ENCODE measurements around the gene CAMTA1.
"Not testable (repeated sequence)": the region's sequence is repeated elsewhere in the genome, so short reads cannot be mapped to it uniquely, and the experiment has no call there.

Gene CAMTA1

GRCh38 chr1:7705048-7705907, 920.0 kb downstream of the CAMTA1 start:
- H3K9ac ChIP-seq (ENCODE audit: low read length) = peak overlapping the region; percentile 45
- H3K27me3 ChIP-seq (ENCODE audit: control insufficient read depth, insufficient read depth, low read length) = peaks cover 46% of the 10 kb centered on the region
- peak overlapping the region; percentile 59 for H3K4me3 ChIP-seq (ENCODE audit: low read depth, low read length)
- H3K27ac ChIP-seq (ENCODE audit: low read depth, low read length) = no peak overlapping the region
- no peaks in the 10 kb centered on the region for H3K9me3 ChIP-seq (ENCODE audit: control insufficient read depth, insufficient read depth, low read depth, low read length)
- H3K36me3 ChIP-seq (ENCODE audit: control insufficient read depth, insufficient read depth, low read length) = no peaks in the 10 kb centered on the region
- H3K4me1 ChIP-seq (ENCODE audit: control insufficient read depth, insufficient read depth, low read length) = peaks cover 19% of the 10 kb centered on the region

- H3K27me3 ChIP-seq (ENCODE audit: control insufficient read depth, insufficient read depth, low read length) = peaks cover 46% of the 10 kb centered on the region
- H3K9ac ChIP-seq (ENCODE audit: low read length) = no peak overlapping the region
- H3K36me3 ChIP-seq (ENCODE audit: control insufficient read depth, insufficient read depth, low read length) = no peaks in the 10 kb centered on the region
Measured at GRCh38 chr1:7705908-7706216, 920.6 kb downstream of the CAMTA1 start.

GRCh38 chr1:7707527-7707926, 922.3 kb downstream of the CAMTA1 start:
- H3K27me3 ChIP-seq (ENCODE audit: control insufficient read depth, insufficient read depth, low read length) = peaks cover 32% of the 10 kb centered on the region
- no peak overlapping the region for H3K9ac ChIP-seq (ENCODE audit: low read length)
- no peaks in the 10 kb centered on the region for H3K9me3 ChIP-seq (ENCODE audit: control insufficient read depth, insufficient read depth, low read depth, low read length)

More at GRCh38 chr1:7705908-7706216, 920.6 kb downstream of the CAMTA1 start:
- H3K4me1 ChIP-seq (ENCODE audit: control insufficient read depth, insufficient read depth, low read length) = peaks cover 19% of the 10 kb centered on the region
- H3K9me3 ChIP-seq (ENCODE audit: control insufficient read depth, insufficient read depth, low read depth, low read length) = no peaks in the 10 kb centered on the region
- H3K27ac ChIP-seq (ENCODE audit: low read depth, low read length) = no peak overlapping the region
- 0 out of 2 replicates have a peak overlapping the region, but pooled peaks have one; percentile 59 for H3K4me3 ChIP-seq (ENCODE audit: low read depth, low read length)

GRCh38 chr1:7708065-7708464, 922.8 kb downstream of the CAMTA1 start:
- not testable (repeated sequence) for H3K9ac ChIP-seq (ENCODE audit: low read length); H3K4me1 ChIP-seq (ENCODE audit: control insufficient read depth, insufficient read depth, low read length); H3K4me3 ChIP-seq (ENCODE audit: low read depth, low read length); H3K27ac ChIP-seq (ENCODE audit: low read depth, low read length); H3K36me3 ChIP-seq (ENCODE audit: control insufficient read depth, insufficient read depth, low read length); H3K9me3 ChIP-seq (ENCODE audit: control insufficient read depth, insufficient read depth, low read depth, low read length)
- peaks cover 27% of the 10 kb centered on the region for H3K27me3 ChIP-seq (ENCODE audit: control insufficient read depth, insufficient read depth, low read length)

More at GRCh38 chr1:7707527-7707926, 922.3 kb downstream of the CAMTA1 start:
- H3K27ac ChIP-seq (ENCODE audit: low read depth, low read length) = no peak overlapping the region
- no peaks in the 10 kb centered on the region for H3K36me3 ChIP-seq (ENCODE audit: control insufficient read depth, insufficient read depth, low read length)
- no peak overlapping the region for H3K4me3 ChIP-seq (ENCODE audit: low read depth, low read length)
- H3K4me1 ChIP-seq (ENCODE audit: control insufficient read depth, insufficient read depth, low read length) = peaks cover 9% of the 10 kb centered on the region

- peaks cover 11% of the 10 kb centered on the region; the same call in 1 of the 2 replicates for H3K27me3 ChIP-seq (ENCODE audit: control insufficient read depth, insufficient read depth, low read length)
Measured at GRCh38 chr1:7710859-7711258, 925.6 kb downstream of the CAMTA1 start.

GRCh38 chr1:7712731-7713323, 927.6 kb downstream of the CAMTA1 start:
- Histone ChIP-seq H3K4me3 (ENCODE audit: low read depth, low read length) (no peak overlapping the region), H3K36me3 (ENCODE audit: control insufficient read depth, insufficient read depth, low read length) (0 out of 2 replicates have a peak, but pooled peaks cover 3% of the 10 kb centered on the region)

More at GRCh38 chr1:7710859-7711258, 925.6 kb downstream of the CAMTA1 start:
- Histone ChIP-seq H3K36me3 (ENCODE audit: control insufficient read depth, insufficient read depth, low read length) (0 out of 2 replicates have a peak, but pooled peaks cover 3% of the 10 kb centered on the region), H3K4me1 (ENCODE audit: control insufficient read depth, insufficient read depth, low read length) (no peaks in the 10 kb centered on the region), H3K9ac (ENCODE audit: low read length) (no peak overlapping the region), H3K27ac (ENCODE audit: low read depth, low read length) (no peak overlapping the region), H3K4me3 (ENCODE audit: low read depth, low read length) (no peak overlapping the region), H3K9me3 (ENCODE audit: control insufficient read depth, insufficient read depth, low read depth, low read length) (no peaks in the 10 kb centered on the region)

GRCh38 chr1:7716506-7716905, 931.3 kb downstream of the CAMTA1 start:
- peaks cover 7% of the 10 kb centered on the region for H3K4me1 ChIP-seq (ENCODE audit: control insufficient read depth, insufficient read depth, low read length)
- no peak overlapping the region for H3K27ac ChIP-seq (ENCODE audit: low read depth, low read length)
- 0 out of 2 replicates have a peak, but pooled peaks cover 3% of the 10 kb centered on the region for H3K36me3 ChIP-seq (ENCODE audit: control insufficient read depth, insufficient read depth, low read length)
- no peaks in the 10 kb centered on the region for H3K9me3 ChIP-seq (ENCODE audit: control insufficient read depth, insufficient read depth, low read depth, low read length)
- H3K4me3 ChIP-seq (ENCODE audit: low read depth, low read length) = no peak overlapping the region
- no peaks in the 10 kb centered on the region for H3K27me3 ChIP-seq (ENCODE audit: control insufficient read depth, insufficient read depth, low read length)
- no peak overlapping the region for H3K9ac ChIP-seq (ENCODE audit: low read length)

More at GRCh38 chr1:7712731-7713323, 927.6 kb downstream of the CAMTA1 start:
- peaks cover 3% of the 10 kb centered on the region for H3K4me1 ChIP-seq (ENCODE audit: control insufficient read depth, insufficient read depth, low read length)
- no peak overlapping the region for H3K9ac ChIP-seq (ENCODE audit: low read length)
- no peaks in the 10 kb centered on the region for H3K27me3 ChIP-seq (ENCODE audit: control insufficient read depth, insufficient read depth, low read length)
- no peaks in the 10 kb centered on the region for H3K9me3 ChIP-seq (ENCODE audit: control insufficient read depth, insufficient read depth, low read depth, low read length)
- H3K27ac ChIP-seq (ENCODE audit: low read depth, low read length) = no peak overlapping the region

- Histone ChIP-seq H3K27ac (ENCODE audit: low read depth, low read length) (no peak overlapping the region), H3K36me3 (ENCODE audit: control insufficient read depth, insufficient read depth, low read length) (0 out of 2 replicates have a peak, but pooled peaks cover 3% of the 10 kb centered on the region), H3K4me1 (ENCODE audit: control insufficient read depth, insufficient read depth, low read length) (peaks cover 7% of the 10 kb centered on the region), H3K9me3 (ENCODE audit: control insufficient read depth, insufficient read depth, low read depth, low read length) (no peaks in the 10 kb centered on the region), H3K27me3 (ENCODE audit: control insufficient read depth, insufficient read depth, low read length) (no peaks in the 10 kb centered on the region), H3K9ac (ENCODE audit: low read length) (no peak overlapping the region), H3K4me3 (ENCODE audit: low read depth, low read length) (no peak overlapping the region)
Measured at GRCh38 chr1:7717748-7718368, 932.6 kb downstream of the CAMTA1 start.

- Histone ChIP-seq H3K27me3 (ENCODE audit: control insufficient read depth, insufficient read depth, low read length) (no peaks in the 10 kb centered on the region), H3K9ac (ENCODE audit: low read length) (no peak overlapping the region), H3K4me3 (ENCODE audit: low read depth, low read length) (no peak overlapping the region)
Measured at GRCh38 chr1:7719468-7720094, 934.3 kb downstream of the CAMTA1 start.

GRCh38 chr1:7721940-7722669, 936.9 kb downstream of the CAMTA1 start:
- Histone ChIP-seq H3K27ac (ENCODE audit: low read depth, low read length) (no peak overlapping the region), H3K27me3 (ENCODE audit: control insufficient read depth, insufficient read depth, low read length) (no peaks in the 10 kb centered on the region), H3K9me3 (ENCODE audit: control insufficient read depth, insufficient read depth, low read depth, low read length) (no peaks in the 10 kb centered on the region), H3K9ac (ENCODE audit: low read length) (no peak overlapping the region), H3K4me1 (ENCODE audit: control insufficient read depth, insufficient read depth, low read length) (peaks cover 7% of the 10 kb centered on the region), H3K4me3 (ENCODE audit: low read depth, low read length) (no peak overlapping the region), H3K36me3 (ENCODE audit: control insufficient read depth, insufficient read depth, low read length) (no peaks in the 10 kb centered on the region)

More at GRCh38 chr1:7719468-7720094, 934.3 kb downstream of the CAMTA1 start:
- Histone ChIP-seq H3K36me3 (ENCODE audit: control insufficient read depth, insufficient read depth, low read length) (no peaks in the 10 kb centered on the region), H3K9me3 (ENCODE audit: control insufficient read depth, insufficient read depth, low read depth, low read length) (no peaks in the 10 kb centered on the region), H3K4me1 (ENCODE audit: control insufficient read depth, insufficient read depth, low read length) (peaks cover 7% of the 10 kb centered on the region), H3K27ac (ENCODE audit: low read depth, low read length) (no peak overlapping the region)
